ENCODE measurements around the gene RNASE12. TPM values are rescaled to one million over a fixed set of nuclear protein-coding genes. Genes with fewer than 3 reads are reported as not detected.

Gene RNASE12
- total and polyA plus RNA-seq, 2 experiments from 2014 or later = not detected

DNA sequence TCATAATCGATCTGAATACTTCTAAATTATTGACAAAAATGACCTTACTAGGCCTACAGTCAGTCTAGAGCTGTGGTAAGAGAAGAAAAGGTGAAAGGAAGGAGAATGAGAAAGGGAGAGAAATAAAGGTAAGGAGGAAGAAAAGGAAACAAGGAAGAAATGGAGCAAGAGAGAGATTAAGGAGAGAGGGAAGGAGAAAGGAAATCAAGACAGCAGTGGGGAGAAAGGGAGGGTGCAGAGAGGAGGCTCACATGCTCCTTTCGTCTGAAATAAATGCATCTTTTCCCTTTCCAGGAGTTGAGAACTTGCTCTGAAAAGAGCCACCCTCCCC, 34.0 kb downstream of the RNASE12 start:
- no peak for DNase-seq (ENCODE audit: low read depth in 1 of 2, low spot score in 1 of 2)
- Histone ChIP-seq H3K9me3 (ENCODE audit: low read depth) (no peaks in the 10 kb centered on the region), H3K27ac (peak overlapping the region; percentile 97), H3K27me3 (no peaks in the 10 kb centered on the region), H3K36me3 (no peaks in the 10 kb centered on the region), H3K4me1 (ENCODE audit: low read depth) (peaks cover 36% of the 10 kb centered on the region), H3K4me3 (no peak overlapping the region)
- no peak for TF ChIP-seq CTCF (IDR thresholded peaks at IDR 0.05; ENCODE audit: low read depth, low read length)

DNA sequence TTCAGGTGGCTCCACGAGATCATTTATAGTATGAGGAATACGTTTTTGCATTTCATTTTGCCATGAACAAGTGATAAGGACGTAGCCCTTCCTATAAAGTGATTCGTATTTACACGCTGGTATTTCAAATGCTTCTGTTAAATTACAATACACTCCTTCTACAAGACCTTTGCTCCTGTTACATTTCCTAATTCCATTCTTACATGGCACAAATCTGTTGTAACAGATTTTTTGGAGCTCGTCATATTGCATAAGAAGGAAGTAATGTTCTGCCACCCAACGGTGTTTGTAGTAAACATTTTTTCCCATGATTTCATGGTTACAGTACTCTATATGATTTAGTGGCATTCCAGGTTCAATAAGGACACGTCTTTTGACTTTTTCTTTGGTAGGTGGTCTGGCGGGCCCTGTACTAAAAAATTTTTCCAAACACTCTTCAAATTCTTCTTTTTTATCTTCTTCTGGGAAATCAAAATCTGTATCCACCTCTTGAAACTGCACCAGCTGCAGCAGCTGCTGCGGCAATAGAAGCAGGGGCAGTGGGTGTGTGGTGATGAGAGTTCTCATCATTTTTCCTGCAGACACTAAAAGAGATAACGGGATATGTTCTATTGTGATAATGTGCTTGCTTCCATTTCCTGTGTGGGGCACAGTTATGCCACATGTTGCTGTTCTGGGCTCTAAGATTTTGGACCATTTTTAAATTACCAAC, 34.5 kb downstream of the RNASE12 start:
- TF ChIP-seq CTCF (IDR thresholded peaks at IDR 0.05; ENCODE audit: low read depth, low read length) = no peak
- no peaks in the 10 kb centered on the region for H3K27me3 ChIP-seq

DNA sequence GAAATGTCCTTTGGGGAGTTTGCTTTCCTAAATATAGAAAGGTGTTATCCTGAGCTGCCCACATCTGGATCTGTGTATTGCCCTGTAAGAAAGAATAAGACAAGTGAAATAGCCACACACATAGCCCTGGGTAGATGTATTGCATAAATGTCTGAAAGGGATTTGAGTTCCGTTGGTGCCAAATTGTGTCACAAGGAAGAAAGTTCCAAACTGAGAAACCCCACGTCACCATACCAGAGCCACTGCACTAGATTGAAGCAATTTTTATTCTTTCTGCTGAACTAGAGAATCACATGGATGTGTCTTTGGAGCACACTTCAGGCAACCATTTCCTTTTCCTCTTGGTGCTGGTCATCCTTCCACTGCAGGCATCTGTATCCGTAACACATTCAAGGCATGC, 35.3 kb downstream of the RNASE12 start:
- no peak for TF ChIP-seq CTCF (IDR thresholded peaks at IDR 0.05; ENCODE audit: low read depth, low read length)

More for the DNA sequence above, 34.5 kb downstream of the RNASE12 start:
- DNase-seq (ENCODE audit: low read depth in 1 of 2, low spot score in 1 of 2) = peak in 1 of 2 donors; percentile 28
- Histone ChIP-seq H3K9me3 (ENCODE audit: low read depth) (no peaks in the 10 kb centered on the region), H3K4me3 (no peak overlapping the region), H3K27ac (peak overlapping the region; percentile 97), H3K36me3 (no peaks in the 10 kb centered on the region), H3K4me1 (ENCODE audit: low read depth) (peaks cover 36% of the 10 kb centered on the region)

GRCh38 chr14:20553024-20553423, 38.2 kb downstream of the RNASE12 start:
- no peaks in the 10 kb centered on the region for H3K9me3 ChIP-seq (ENCODE audit: low read depth)
- H3K27me3 ChIP-seq = no peaks in the 10 kb centered on the region
- peaks cover 18% of the 10 kb centered on the region for H3K4me1 ChIP-seq (ENCODE audit: low read depth)
- H3K27ac ChIP-seq = no peak overlapping the region
- H3K36me3 ChIP-seq = no peaks in the 10 kb centered on the region
- no peak for DNase-seq (ENCODE audit: low read depth in 1 of 2, low spot score in 1 of 2)
- TF ChIP-seq CTCF (IDR thresholded peaks at IDR 0.05; ENCODE audit: low read depth, low read length) = no peak
- H3K4me3 ChIP-seq = no peak overlapping the region

More for the DNA sequence above, 35.3 kb downstream of the RNASE12 start:
- DNase-seq (ENCODE audit: low read depth in 1 of 2, low spot score in 1 of 2) = no peak
- Histone ChIP-seq H3K27ac (peak overlapping the region; percentile 14), H3K27me3 (no peaks in the 10 kb centered on the region), H3K4me1 (ENCODE audit: low read depth) (peaks cover 36% of the 10 kb centered on the region), H3K4me3 (no peak overlapping the region), H3K9me3 (ENCODE audit: low read depth) (no peaks in the 10 kb centered on the region), H3K36me3 (no peaks in the 10 kb centered on the region)

- Histone ChIP-seq H3K36me3 (no peaks in the 10 kb centered on the region), H3K27me3 (no peaks in the 10 kb centered on the region), H3K4me3 (no peak overlapping the region), H3K27ac (no peak overlapping the region), H3K4me1 (ENCODE audit: low read depth) (peaks cover 4% of the 10 kb centered on the region), H3K9me3 (ENCODE audit: low read depth) (no peaks in the 10 kb centered on the region)
- TF ChIP-seq CTCF (IDR thresholded peaks at IDR 0.05; ENCODE audit: low read depth, low read length) = no peak
- no peak for DNase-seq (ENCODE audit: low read depth in 1 of 2, low spot score in 1 of 2)
Observed at GRCh38 chr14:20551606-20552005, 39.6 kb downstream of the RNASE12 start.
